Natural killer cell (primary cell): ENCODE data around the gene IFT80. TPM values are rescaled to one million over a fixed set of nuclear protein-coding genes. Genes with fewer than 3 reads are reported as not detected.

Source experiments
- ATAC-seq, 3 donors: fragments of 150-1000 bp in 2 of 3; fragments of 200-7000 bp in 1 of 3; cut with Tn5 transposase; 1 replicate in 1 of 3; 2 replicates in 2 of 3; pipeline ENCODE4 v1.10.0; 2021; ENCODE audit warnings: mild to moderate bottlenecking in 2 of 3, moderate library complexity in 2 of 3
- DNase-seq, 2 donors: peaks; one replicate each; pipeline versions ENCODE4 v3.0.0 to v3.0.0-alpha.2; 2013 to 2021; ENCODE audit warnings: mixed read lengths in 1 of 2
- H3K27ac ChIP-seq: one replicate; pipeline ENCODE4 v1.5.1; 2013; ENCODE audit warnings: mild to moderate bottlenecking, low read length
- H3K27me3 ChIP-seq: one replicate; pipeline ENCODE4 v1.6.1; 2013; ENCODE audit warnings: low read length; ENCODE audit not compliant: control insufficient read depth, insufficient read depth
- H3K36me3 ChIP-seq: one replicate; pipeline ENCODE4 v1.6.1; 2013; ENCODE audit warnings: low read length; ENCODE audit not compliant: control insufficient read depth, insufficient read depth
- H3K4me1 ChIP-seq: one replicate; pipeline ENCODE4 v1.6.1; 2013; ENCODE audit warnings: low read length; ENCODE audit not compliant: control insufficient read depth, insufficient read depth
- H3K4me3 ChIP-seq: one replicate; pipeline ENCODE4 v1.5.1; 2013; ENCODE audit warnings: low read length
- H3K9me3 ChIP-seq: one replicate; pipeline ENCODE4 v1.6.1; 2013; ENCODE audit warnings: low read length; ENCODE audit not compliant: control insufficient read depth, insufficient read depth
- H3K27ac Mint-ChIP-seq, 2 donors: one replicate each; pipeline ENCODE4 v1.8.0; 2022; ENCODE audit warnings: mild to moderate bottlenecking in 2 of 2, mixed read lengths in 2 of 2, moderate library complexity in 1 of 2
- H3K27me3 Mint-ChIP-seq, 2 donors: one replicate each; pipeline ENCODE4 v1.8.0; 2022; ENCODE audit warnings: low read depth in 2 of 2, mixed read lengths in 2 of 2
- H3K36me3 Mint-ChIP-seq: one replicate; pipeline ENCODE4 v1.8.0; 2022; ENCODE audit warnings: mixed read lengths
- H3K4me1 Mint-ChIP-seq, 2 donors: one replicate each; pipeline ENCODE4 v1.8.0; 2022; ENCODE audit warnings: mixed read lengths in 2 of 2
- H3K4me3 Mint-ChIP-seq: one replicate; pipeline ENCODE4 v1.8.0; 2022; ENCODE audit warnings: mild to moderate bottlenecking, moderate library complexity, mixed read lengths
- H3K9me3 Mint-ChIP-seq, 2 donors: one replicate each; pipeline ENCODE4 v1.8.0; 2022; ENCODE audit warnings: mixed read lengths in 2 of 2
- CTCF ChIP-seq: fragments of 200-600 bp; IDR thresholded peaks from one replicate; pipeline ENCODE4 v1.8.0; 2022; ENCODE audit warnings: antibody characterized with exemption
- WGBS: methylation state at CpG from one replicate; pipeline ENCODE4 v1.1.7; 2013; ENCODE audit warnings: missing lambda C conversion rate; ENCODE audit not compliant: insufficient coverage; 5-methylcytosine and 5-hydroxymethylcytosine counted together
- intact Hi-C: fragments of 100-400 bp; cut with micrococcal nuclease; formaldehyde crosslinking; loops from one replicate; pipeline ENCODE4 v1.14.2; 2022
- total RNA-seq, 4 donors: library from RNA; stranded (reverse); fragments of 120-200 nt in 1 of 4; gene quantifications; one replicate each; pipeline versions ENCODE4 v1.2.3 to v1.2.4, GENCODE V29; 2013 to 2022

IFT80 gene
- total RNA-seq, 3 donors from 2014 or later (not counting 1 experiment from before 2014, with no cell fraction given) = 22.6 to 22.9 (median 22.9) TPM

DNA sequence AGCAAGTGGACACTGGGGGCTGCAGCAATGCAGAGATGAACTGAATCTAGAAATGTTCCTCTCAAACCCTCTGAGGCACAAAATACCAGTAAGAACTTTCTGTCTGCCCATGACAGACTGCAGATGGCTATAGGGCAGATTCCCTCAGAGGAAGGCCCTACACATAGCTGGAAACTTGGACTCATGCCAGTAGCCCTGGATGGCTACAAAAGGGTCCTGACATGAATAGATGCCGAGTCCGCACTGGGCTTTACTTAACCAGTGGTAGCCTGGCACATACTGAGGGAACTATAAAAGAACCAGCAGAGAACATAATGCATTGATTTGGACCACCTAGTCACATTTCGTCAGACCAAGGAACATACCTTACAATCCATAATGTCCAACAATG is 107.1 kb downstream of the IFT80 start:
- ATAC-seq (no peak), DNase-seq (no peak)
- Mint-ChIP-seq H3K4me3 (no peak overlapping the region), H3K4me1 (no peaks in the 10 kb centered on the region), H3K36me3 (no peaks in the 10 kb centered on the region), H3K27me3 (no peaks in the 10 kb centered on the region), H3K9me3 (no peaks in the 10 kb centered on the region), H3K27ac (no peak overlapping the region)
- no peak overlapping the region for H3K27ac ChIP-seq
- no peaks in the 10 kb centered on the region for H3K27me3 ChIP-seq
- no peaks in the 10 kb centered on the region for H3K4me1 ChIP-seq
- H3K4me3 ChIP-seq = no peak overlapping the region
- H3K9me3 ChIP-seq = no peaks in the 10 kb centered on the region
- intact Hi-C loops = no loop called here
- WGBS = 96% methylated on average over 2 of the region's 3 CpGs
- H3K36me3 ChIP-seq = no peaks in the 10 kb centered on the region
- no peak for TF ChIP-seq CTCF

DNA sequence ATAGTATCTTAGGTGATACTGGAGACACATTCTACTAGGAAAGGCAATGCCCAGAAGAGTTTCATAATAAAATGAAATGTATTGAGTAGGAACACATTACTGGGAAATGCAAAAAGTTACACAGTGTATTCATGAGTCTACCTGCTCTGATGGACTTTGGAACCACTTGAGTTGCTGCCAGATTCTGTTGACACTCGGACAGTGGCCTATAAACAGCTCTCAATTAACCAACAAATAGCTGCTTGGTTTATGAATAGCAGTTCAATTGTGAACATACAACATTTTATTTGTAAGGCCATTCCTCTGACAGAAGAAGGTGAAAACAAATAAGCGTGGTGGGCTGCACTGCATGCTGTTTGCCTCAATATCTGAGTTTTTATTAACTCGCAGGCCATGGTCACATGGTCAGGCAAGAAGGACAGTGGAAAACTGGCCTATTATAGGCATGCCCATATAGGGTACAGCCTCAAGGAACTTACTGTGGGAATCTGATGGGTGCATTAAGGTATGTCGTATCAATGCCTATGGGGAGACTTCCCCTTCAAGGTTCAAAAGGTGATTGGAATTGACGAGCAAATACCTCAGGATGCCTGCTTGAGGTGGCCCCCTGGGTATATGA is 107.6 kb downstream of the IFT80 start:
- WGBS = 92% methylated on average over 5 of the region's 5 CpGs
- DNase-seq (no peak), ATAC-seq (no peak)
- intact Hi-C loops = no loop called here
- H3K4me3 ChIP-seq = no peak overlapping the region
- no peak for TF ChIP-seq CTCF
- Mint-ChIP-seq H3K4me3 (no peak overlapping the region), H3K27ac (no peak overlapping the region), H3K27me3 (no peaks in the 10 kb centered on the region), H3K4me1 (no peaks in the 10 kb centered on the region), H3K36me3 (no peaks in the 10 kb centered on the region), H3K9me3 (no peaks in the 10 kb centered on the region)
- H3K36me3 ChIP-seq = no peaks in the 10 kb centered on the region
- H3K9me3 ChIP-seq = no peaks in the 10 kb centered on the region
- H3K27ac ChIP-seq = no peak overlapping the region
- H3K27me3 ChIP-seq = no peaks in the 10 kb centered on the region
- no peaks in the 10 kb centered on the region for H3K4me1 ChIP-seq

DNA sequence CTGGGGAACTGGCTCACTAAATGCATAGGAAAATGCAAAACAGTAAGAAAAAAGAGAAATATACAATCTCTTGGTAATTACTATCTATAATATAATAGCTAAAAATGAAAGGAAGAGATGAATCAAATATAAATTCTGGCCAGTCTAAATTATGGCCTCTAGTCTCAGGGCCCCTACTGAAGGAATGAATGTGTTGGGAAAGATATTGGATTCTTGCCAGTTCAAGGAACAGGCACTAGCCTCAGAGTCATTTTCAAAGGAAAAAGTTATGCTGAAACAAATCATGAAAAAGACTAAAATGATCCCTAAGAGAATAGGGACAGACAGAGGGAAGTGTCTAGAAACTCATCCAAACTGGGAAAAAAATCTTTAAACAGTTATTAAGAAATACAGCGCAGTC is 111.4 kb downstream of the IFT80 start:
- Histone ChIP-seq H3K4me3 (no peak overlapping the region), H3K27ac (no peak overlapping the region), H3K36me3 (no peaks in the 10 kb centered on the region), H3K4me1 (no peaks in the 10 kb centered on the region), H3K9me3 (no peaks in the 10 kb centered on the region), H3K27me3 (no peaks in the 10 kb centered on the region)
- ATAC-seq = no peak
- Mint-ChIP-seq H3K9me3 (no peaks in the 10 kb centered on the region), H3K4me1 (no peaks in the 10 kb centered on the region), H3K36me3 (no peaks in the 10 kb centered on the region), H3K4me3 (no peak overlapping the region), H3K27me3 (no peaks in the 10 kb centered on the region), H3K27ac (no peak overlapping the region)
- no peak for DNase-seq
- intact Hi-C loops = no loop called here
- TF ChIP-seq CTCF = no peak
- 96% methylated on average over 1 of the region's 1 CpG for WGBS

GRCh38 chr3:160286231-160286630 is 112.8 kb downstream of the IFT80 start:
- no peak for ATAC-seq
- H3K4me3 ChIP-seq = no peak overlapping the region
- H3K4me1 Mint-ChIP-seq = no peaks in the 10 kb centered on the region
- no peaks in the 10 kb centered on the region for H3K9me3 Mint-ChIP-seq
- H3K27ac ChIP-seq = no peak overlapping the region
- H3K4me3 Mint-ChIP-seq = no peak overlapping the region
- intact Hi-C loops = no loop called here
- 38% methylated on average over 1 of the region's 1 CpG for WGBS
- no peak for TF ChIP-seq CTCF
- H3K36me3 Mint-ChIP-seq = no peaks in the 10 kb centered on the region
- no peak overlapping the region for H3K27ac Mint-ChIP-seq
- H3K27me3 ChIP-seq = no peaks in the 10 kb centered on the region
- H3K36me3 ChIP-seq = no peaks in the 10 kb centered on the region
- no peaks in the 10 kb centered on the region for H3K9me3 ChIP-seq
- H3K4me1 ChIP-seq = no peaks in the 10 kb centered on the region
- no peaks in the 10 kb centered on the region for H3K27me3 Mint-ChIP-seq
- no peak for DNase-seq
